ENCODE measurements around the gene PDE4D.

GRCh38 chr5:59652449-59652848 lies 241.1 kb downstream of the PDE4D start:
- TF ChIP-seq CTCF (IDR thresholded peaks at IDR 0.05; ENCODE audit: insufficient read depth, low read length) (no peak), GABPA (IDR thresholded peaks at IDR 0.05; ENCODE audit: low read depth) (no peak), POLR2AphosphoS5 (IDR thresholded peaks at IDR 0.05; ENCODE audit: low read depth) (no peak), SPI1 (IDR thresholded peaks at IDR 0.05; ENCODE audit: borderline replicate concordance, low read depth) (no peak), REST (IDR thresholded peaks at IDR 0.05; ENCODE audit: insufficient replicate concordance, low read depth) (no peak)
